HepG2 (cell line): ENCODE results near the gene LRRC74B. TPM values are rescaled to one million over a fixed set of nuclear protein-coding genes. Genes with fewer than 3 reads are reported as not detected.

Experiments
- ATAC-seq: fragments of 200-7000 bp; cut with Tn5 transposase; 3 replicates; pipeline ENCODE4 v1.9.1; 2020; ENCODE audit warnings: mild to moderate bottlenecking, moderate library complexity
- BruUV-seq: library from RNA; stranded (reverse); fragments of 400-500 nt; replicated peaks from 2 replicates; lab custom pipeline; 2021; lab: Mats Ljungman, UMichigan
- CTCF ChIA-PET: fragments of 300-600 bp; formaldehyde crosslinking; extraction: SDS; loops from one replicate; lab custom pipeline; 2021; ENCODE audit warnings: low total read pairs, inconsistent platforms, low intra/inter-chr PET ratio; lab: Yijun Ruan, JAX
- POLR2A ChIA-PET: fragments of 350-600 bp; sonication (Branson Sonifier 250); formaldehyde crosslinking; loops from one replicate; lab custom pipeline; 2020; ENCODE audit warnings: antibody characterized with exemption, inconsistent platforms; lab: Yijun Ruan, JAX
- DNase-seq: peaks from one replicate; pipeline ENCODE4 v3.0.0-alpha.2; 2015; ENCODE audit warnings: low spot score
- FAIRE-seq: peaks from 3 replicates; lab custom pipeline; 2011; peaks lifted over from hg19 to GRCh38; lab: Jason Lieb, UNC
- H2AFZ ChIP-seq: one replicate; pipeline ENCODE4 v1.6.1; 2011; ENCODE audit warnings: low read length, inconsistent platforms
- H3K27ac ChIP-seq: fragments of 300-600 bp; 3 replicates; pipeline ENCODE4 v1.8.0; 2011; ENCODE audit warnings: mixed run types, mild to moderate bottlenecking, mixed read lengths, low read length, inconsistent platforms; ENCODE audit not compliant: insufficient read depth; ENCODE audit errors: extremely low read length
- H3K27me3 ChIP-seq, 2 experiments: fragments of 200-600 bp in 1 of 2; 2 replicates in 1 of 2; 3 replicates in 1 of 2; pipeline versions ENCODE4 v1.6.0 to v1.8.0; 2011; ENCODE audit warnings: low read length in 2 of 2, mild to moderate bottlenecking in 2 of 2, moderate library complexity in 2 of 2, inconsistent platforms in 1 of 2; ENCODE audit not compliant: insufficient read depth in 2 of 2, control insufficient read depth in 1 of 2
- H3K36me3 ChIP-seq, 2 experiments: fragments of 200-600 bp in 1 of 2; replicated peaks in 1 of 2; 2 replicates in 1 of 2; 3 replicates in 1 of 2; pipeline versions ENCODE4 v1.5.1 to v1.8.0; 2011; ENCODE audit warnings: low read length in 2 of 2, inconsistent platforms in 1 of 2; ENCODE audit not compliant: insufficient read depth in 2 of 2, control insufficient read depth in 1 of 2
- H3K4me1 ChIP-seq: 2 replicates; pipeline ENCODE4 v1.5.1; 2012; ENCODE audit warnings: low read length, inconsistent platforms; ENCODE audit not compliant: insufficient read depth
- H3K4me2 ChIP-seq: 2 replicates; pipeline ENCODE4 v1.6.0; 2011; ENCODE audit warnings: low read depth, low read length, inconsistent platforms
- H3K4me3 ChIP-seq, 3 experiments: fragments of 200-600 bp in 1 of 3; sonication (generic), shearing (Covaris generic) in 1 of 3; replicated peaks in 1 of 3; 2 replicates each; pipeline ENCODE4 v1.5.1; 2011 to 2016; ENCODE audit warnings: low read length in 3 of 3, inconsistent platforms in 2 of 3, low read depth in 2 of 3, mild to moderate bottlenecking in 2 of 3, control low read depth in 1 of 3, mixed read lengths in 1 of 3; ENCODE audit not compliant: insufficient read depth in 1 of 3
- H3K79me2 ChIP-seq: one replicate; pipeline ENCODE4 v1.6.1; 2011; ENCODE audit warnings: low read length, inconsistent platforms; ENCODE audit not compliant: insufficient read depth
- H3K9ac ChIP-seq: 2 replicates; pipeline ENCODE4 v1.6.0; 2011; ENCODE audit warnings: mild to moderate bottlenecking, low read depth, low read length, inconsistent platforms; ENCODE audit not compliant: insufficient read depth
- H3K9me3 ChIP-seq: 2 replicates; pipeline ENCODE4 v1.5.1; 2012; ENCODE audit warnings: mild to moderate bottlenecking, low read length
- H4K20me1 ChIP-seq: 2 replicates; pipeline ENCODE4 v1.6.0; 2011; ENCODE audit warnings: inconsistent platforms, mild to moderate bottlenecking, low read length, moderate library complexity; ENCODE audit not compliant: insufficient read depth
- BORCS8-MEF2B ChIP-seq: sonication (generic); formaldehyde crosslinking; IDR thresholded peaks from 2 replicates; pipeline ENCODE4 v1.8.0; 2022; ENCODE audit warnings: mild to moderate bottlenecking, missing genetic modification reagents
- CREB1 ChIP-seq, 2 experiments: fragments of 450-650 bp in 1 of 2; IDR thresholded peaks; 2 replicates each; pipeline ENCODE4 v1.6.1; 2016 to 2017; ENCODE audit warnings: control low read depth in 1 of 2, mild to moderate bottlenecking in 1 of 2, missing compliant biosample characterization in 1 of 2, missing genetic modification characterization in 1 of 2
- GABPA ChIP-seq, 2 experiments: IDR thresholded peaks; 2 replicates each; pipeline ENCODE4 v1.6.1; 2011 to 2016; ENCODE audit warnings: low read depth in 2 of 2, low read length in 1 of 2, missing biosample characterization in 1 of 2, missing genetic modification characterization in 1 of 2
- HIC2 ChIP-seq: sonication (generic); formaldehyde crosslinking; IDR thresholded peaks from 2 replicates; pipeline ENCODE4 v1.9.0; 2022; ENCODE audit warnings: low read depth, missing genetic modification reagents
- RCOR2 ChIP-seq: IDR thresholded peaks from 2 replicates; pipeline ENCODE4 v1.6.1; 2016; ENCODE audit warnings: missing biosample characterization, missing genetic modification reagents
- THAP7 ChIP-seq: sonication (generic); formaldehyde crosslinking; IDR thresholded peaks from 2 replicates; pipeline ENCODE4 v1.8.1; 2023; ENCODE audit warnings: mild to moderate bottlenecking, missing genetic modification reagents
- ZNF335 ChIP-seq: sonication (generic); formaldehyde crosslinking; IDR thresholded peaks from 2 replicates; pipeline ENCODE4 v1.4.0; 2020; ENCODE audit warnings: missing genetic modification reagents
- ZZZ3 ChIP-seq: sonication (generic); formaldehyde crosslinking; IDR thresholded peaks from 2 replicates; pipeline ENCODE4 v1.4.0; 2020; ENCODE audit warnings: missing genetic modification reagents, mild to moderate bottlenecking, borderline replicate concordance
- WGBS: methylation state at CpG from one replicate; pipeline ENCODE4 v1.1.6; 2017; ENCODE audit warnings: low lambda C conversion rate; 5-methylcytosine and 5-hydroxymethylcytosine counted together
- in situ Hi-C: cut with HindIII; loops from 2 replicates; pipeline ENCODE4 v1.10.0; 2017; ENCODE audit warnings: low pct_unique_long_range_greater_than_20kb; ENCODE audit not compliant: extremely low pct_ligation_motif_present
- intact Hi-C: fragments of 100-400 bp; cut with micrococcal nuclease; formaldehyde crosslinking; loops from one replicate; pipeline ENCODE4 v1.10.0; 2022; ENCODE audit not compliant: unreplicated experiment
- polyA plus RNA-seq, 8 experiments: library from polyadenylated mRNA; depleted of rRNA in 3 of 8; stranded (reverse) in 7 of 8; unstranded in 1 of 8; fragments of >200 nt; fragmentation: Illumina TruSeq in 4 of 8; extraction: Trizol in 4 of 8; gene quantifications; 2 replicates each; pipeline versions ENCODE4 v1.2.1 to v1.2.3, GENCODE V29; 2011 to 2016; ENCODE audit warnings: low read depth in 4 of 8, missing spikeins in 1 of 8, mixed read lengths in 1 of 8; ENCODE audit not compliant: insufficient read depth in 1 of 8
- total RNA-seq, 5 experiments: library from RNA; depleted of rRNA; stranded (reverse); fragments of >200 nt; fragmentation: Illumina TruSeq; extraction: Trizol; gene quantifications; 2 replicates each; pipeline ENCODE4 v1.2.3, GENCODE V29; 2016; ENCODE audit warnings: low read depth in 1 of 5

Gene LRRC74B
- total and polyA plus RNA-seq, 2 of the 13 experiments (the other 11 are each of a cell fraction or from before 2014, with no cell fraction given): not detected

- H3K4me1 ChIP-seq: no peaks in the 10 kb centered on the region
- in situ Hi-C loops: no loop called here
- FAIRE-seq (no peak), DNase-seq (no peak), ATAC-seq (no peak)
- TF ChIP-seq CREB1 (IDR thresholded peaks at IDR 0.05) (peak; percentile 18; the same call in 1 of the 2 replicates), CREB1 (CRISPR knock-in tag; IDR thresholded peaks at IDR 0.05) (no peak), ZZZ3 (CRISPR knock-in tag) (no peak)
- no peak overlapping the region for H3K4me2 ChIP-seq
- intact Hi-C loops: no loop called here
- CTCF ChIA-PET: no interaction called here
- no peaks in the 10 kb centered on the region for H4K20me1 ChIP-seq
- no peak overlapping the region for H2AFZ ChIP-seq
- H3K27me3 ChIP-seq: peaks cover 14 to 60% of the 10 kb centered on the region in 2 experiments
- H3K9ac ChIP-seq: no peak overlapping the region
- WGBS: 43% methylated on average over 32 of the region's 40 CpGs
- H3K9me3 ChIP-seq: no peaks in the 10 kb centered on the region
- POLR2A ChIA-PET: no interaction called here
- no peak overlapping the region for H3K27ac ChIP-seq
- no peaks in the 10 kb centered on the region for H3K79me2 ChIP-seq
- no peaks in the 10 kb centered on the region for H3K36me3 ChIP-seq
- BruUV-seq: no TSS peak
- no peak overlapping the region for H3K4me3 ChIP-seq
Observed at GRCh38 chr22:21030621-21031544, 14.9 kb upstream of the LRRC74B start.

GRCh38 chr22:21031545-21032036, 14.2 kb upstream of the LRRC74B start:
- no peak for FAIRE-seq
- POLR2A ChIA-PET: no interaction called here
- CTCF ChIA-PET: no interaction called here
- TF ChIP-seq GABPA (IDR thresholded peaks at IDR 0.05; ENCODE audit: low read depth, low read length): no peak
- TF ChIP-seq GABPA (CRISPR knock-in tag; IDR thresholded peaks at IDR 0.05; ENCODE audit: low read depth): no peak
- TF ChIP-seq THAP7 (CRISPR knock-in tag): no peak
- TF ChIP-seq ZNF335 (CRISPR knock-in tag): no peak
- TF ChIP-seq BORCS8-MEF2B (CRISPR knock-in tag): no peak
- no peak for TF ChIP-seq HIC2 (CRISPR knock-in tag)
- TF ChIP-seq RCOR2 (CRISPR knock-in tag): no peak
- TF ChIP-seq, all 625 proteins: peak for 0
- ATAC-seq (no peak), DNase-seq (no peak)
- no peaks in the 10 kb centered on the region for H3K9me3 ChIP-seq
- no peak overlapping the region for H3K4me2 ChIP-seq
- no peak overlapping the region for H3K4me3 ChIP-seq
- intact Hi-C loops (no loop called here), in situ Hi-C loops (no loop called here)
- BruUV-seq: no TSS peak
- H3K79me2 ChIP-seq: no peaks in the 10 kb centered on the region
- WGBS: 36% methylated on average over 4 of the region's 18 CpGs
- H2AFZ ChIP-seq: no peak overlapping the region
- no peaks in the 10 kb centered on the region for H3K4me1 ChIP-seq
- no peak overlapping the region for H3K27ac ChIP-seq
- H3K27me3 ChIP-seq: peaks cover 14 to 57% of the 10 kb centered on the region in 2 experiments
- no peaks in the 10 kb centered on the region for H3K36me3 ChIP-seq
- H4K20me1 ChIP-seq: no peaks in the 10 kb centered on the region
- no peak overlapping the region for H3K9ac ChIP-seq
